AG08395 (cell line): Measurements from ENCODE around the gene ACBD6.

Experiments used
- DNase-seq: peaks from one replicate; pipeline ENCODE4 v3.0.0; 2012; ENCODE audit warnings: mixed read lengths, low spot score

ACBD6 gene

DNA sequence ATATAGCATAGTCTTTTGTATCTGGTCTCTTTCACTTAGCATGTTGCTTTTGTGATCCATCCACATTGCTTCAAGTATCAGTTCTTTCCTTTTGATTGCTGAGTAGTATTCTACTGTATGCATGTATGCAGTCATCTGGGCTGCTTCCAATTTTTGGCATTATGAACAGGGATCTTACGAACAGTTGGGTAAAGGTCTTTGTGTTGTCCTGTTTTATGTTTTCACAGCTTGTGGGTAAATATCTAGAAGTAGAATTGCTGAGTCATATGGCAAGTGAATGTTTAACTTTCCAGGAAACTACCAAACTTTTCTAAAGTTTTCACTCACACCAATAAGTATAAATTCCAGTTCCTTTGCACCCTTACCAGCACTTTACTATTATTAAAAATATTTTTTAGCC, 211.4 kb downstream of the ACBD6 start:
- DNase-seq = no peak

DNA sequence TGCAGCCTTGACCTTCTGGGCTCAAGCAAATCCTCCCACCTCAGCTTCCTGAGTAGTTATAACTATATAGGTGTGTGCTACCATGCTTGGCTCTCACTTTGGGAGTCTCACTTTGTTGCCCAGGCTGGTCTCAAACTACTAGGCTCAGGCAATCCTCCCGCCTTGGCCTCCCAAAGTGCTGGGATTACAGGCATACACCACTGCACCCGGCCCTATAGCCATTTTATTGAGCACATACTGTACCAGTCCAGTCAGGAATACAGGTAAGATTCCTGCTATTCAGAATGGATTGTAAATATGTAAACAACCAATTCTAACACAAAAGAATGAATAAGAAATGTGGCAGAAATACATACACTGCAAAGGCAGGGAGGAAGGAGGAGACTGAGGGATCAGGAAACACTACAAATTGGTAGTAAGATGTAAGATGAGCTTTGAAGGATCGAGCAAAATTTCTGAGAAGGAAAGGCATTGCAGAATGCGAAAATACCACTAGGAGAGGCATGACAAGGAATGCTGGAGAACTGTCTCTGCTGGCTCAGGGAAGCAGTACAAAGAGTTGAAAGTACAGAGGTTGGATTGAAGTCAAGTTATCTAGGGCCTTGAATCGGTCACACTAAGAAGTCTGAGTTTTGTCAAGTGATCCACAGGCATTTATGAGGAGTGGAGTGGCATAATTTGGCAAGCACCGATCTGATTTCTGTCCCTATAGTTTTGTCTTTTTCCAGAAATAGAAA, 211.9 kb downstream of the ACBD6 start:
- DNase-seq = no peak

DNA sequence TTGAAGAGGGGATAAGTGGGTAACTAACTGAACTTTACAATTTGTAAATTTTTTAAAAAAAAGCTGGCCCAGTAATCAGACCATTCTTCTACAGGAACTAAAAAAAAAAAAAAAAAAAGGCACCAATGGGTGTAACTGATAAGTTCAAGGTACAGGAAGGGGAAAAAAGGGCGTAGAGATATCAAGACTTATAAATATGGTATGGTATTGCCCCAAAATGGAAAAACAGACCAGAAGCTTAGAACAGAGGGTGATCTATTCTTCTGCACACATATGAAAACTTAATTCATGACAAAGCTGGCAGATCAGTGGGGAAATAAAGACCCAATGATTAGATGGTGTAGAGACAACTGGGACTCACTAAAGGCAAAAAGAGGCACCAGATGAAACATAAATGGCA, 213.4 kb downstream of the ACBD6 start:
- no peak for DNase-seq

DNA sequence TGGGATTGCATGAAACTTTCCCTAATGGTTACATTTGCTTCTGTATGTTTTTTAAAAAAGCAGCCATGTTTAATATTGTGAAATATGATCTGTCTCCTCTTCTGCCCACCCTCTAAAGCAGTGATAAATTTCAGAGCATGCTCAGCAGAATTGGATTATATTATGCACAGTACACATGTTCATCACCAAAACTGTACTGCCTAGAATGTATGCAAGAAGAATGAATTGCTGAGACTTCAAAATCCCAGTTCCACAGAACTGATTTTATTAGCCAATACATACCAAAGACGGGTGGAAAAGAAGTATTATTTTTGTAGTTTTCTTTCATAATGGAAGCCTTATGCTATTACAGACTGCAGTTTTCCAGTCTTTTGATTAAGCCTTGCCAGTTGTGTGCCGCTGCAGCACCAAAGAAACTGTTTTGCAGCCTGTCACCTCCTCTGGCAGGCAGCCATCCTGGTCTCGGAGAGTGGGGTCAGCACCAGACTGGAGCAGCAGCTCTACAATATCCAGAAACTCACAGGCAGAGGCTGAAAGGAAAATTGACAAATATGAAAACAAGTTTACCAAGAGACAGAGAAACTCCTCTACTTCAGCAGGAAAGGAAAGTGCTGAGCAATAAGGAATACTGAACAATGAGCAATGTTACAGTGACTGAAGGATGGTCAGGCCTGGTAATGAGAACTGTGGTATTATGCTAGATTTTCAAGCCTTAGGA, 214.2 kb downstream of the ACBD6 start:
- DNase-seq = no peak

DNA sequence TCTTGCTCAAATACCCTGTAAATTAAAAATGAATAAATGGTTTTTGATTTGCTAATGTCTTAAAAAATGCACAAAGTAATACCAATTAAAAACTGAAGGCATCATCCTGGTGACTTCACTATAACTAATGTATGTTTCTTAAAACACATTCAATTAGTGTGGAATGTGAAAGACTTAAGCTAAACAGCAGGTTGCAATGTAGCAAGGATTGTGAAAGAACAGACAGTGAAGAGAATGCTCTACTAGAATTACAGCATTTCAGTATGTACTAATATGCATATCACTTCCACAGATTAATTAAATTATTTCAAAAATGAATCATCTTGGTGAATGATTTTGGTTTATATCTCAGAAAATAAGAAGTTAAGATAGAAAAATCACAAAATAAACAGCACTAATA, 216.0 kb downstream of the ACBD6 start:
- no peak for DNase-seq

DNA sequence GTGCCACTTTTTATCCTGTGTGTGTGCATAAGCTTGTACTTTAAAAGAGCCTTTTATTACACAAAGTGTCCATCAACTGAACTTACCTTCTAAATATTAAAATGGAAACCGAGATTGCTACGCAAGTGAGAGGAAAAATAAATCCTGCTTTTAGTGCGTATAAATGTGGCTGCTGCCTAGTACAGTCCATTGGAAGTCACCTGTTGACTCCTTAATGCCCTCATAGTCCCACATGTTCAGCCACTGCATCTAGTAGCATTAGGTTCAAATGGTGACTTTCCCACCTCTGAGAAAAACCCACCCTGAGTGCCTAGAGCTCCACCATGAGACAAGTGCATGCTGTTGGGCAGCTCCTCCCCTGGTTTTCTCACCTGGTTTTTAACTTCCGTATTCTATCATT, 219.3 kb downstream of the ACBD6 start:
- no peak for DNase-seq

DNA sequence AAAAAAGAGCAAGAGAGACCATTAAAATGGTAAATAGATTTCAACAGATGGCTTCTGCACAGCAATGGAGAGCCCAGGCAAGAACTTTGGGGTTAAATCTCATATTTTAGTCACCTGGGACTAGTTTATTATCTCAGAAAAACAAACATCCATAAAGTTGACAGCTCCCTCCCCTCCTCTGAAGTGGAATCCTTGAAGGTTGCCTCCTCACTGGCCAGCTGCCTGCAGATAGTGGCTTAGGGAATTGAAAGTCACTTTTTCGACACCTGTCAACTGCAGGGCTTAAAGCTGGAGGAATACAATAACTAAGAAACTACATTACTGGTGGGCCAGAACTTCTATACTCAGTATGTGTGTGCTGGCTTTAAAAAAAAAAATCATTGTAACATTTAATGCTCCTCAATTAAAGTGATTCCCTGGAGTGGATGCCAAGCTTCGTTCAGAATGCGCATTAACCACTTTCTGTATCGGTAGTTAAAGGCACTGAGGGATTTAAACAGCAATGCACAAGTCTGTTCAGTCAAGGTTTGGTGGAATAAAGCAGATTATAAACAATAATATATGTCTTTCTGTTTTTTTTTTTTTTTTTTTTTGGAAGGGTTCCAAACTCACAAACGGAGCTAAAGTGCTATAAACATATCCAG, 219.9 kb downstream of the ACBD6 start:
- DNase-seq = no peak

DNA sequence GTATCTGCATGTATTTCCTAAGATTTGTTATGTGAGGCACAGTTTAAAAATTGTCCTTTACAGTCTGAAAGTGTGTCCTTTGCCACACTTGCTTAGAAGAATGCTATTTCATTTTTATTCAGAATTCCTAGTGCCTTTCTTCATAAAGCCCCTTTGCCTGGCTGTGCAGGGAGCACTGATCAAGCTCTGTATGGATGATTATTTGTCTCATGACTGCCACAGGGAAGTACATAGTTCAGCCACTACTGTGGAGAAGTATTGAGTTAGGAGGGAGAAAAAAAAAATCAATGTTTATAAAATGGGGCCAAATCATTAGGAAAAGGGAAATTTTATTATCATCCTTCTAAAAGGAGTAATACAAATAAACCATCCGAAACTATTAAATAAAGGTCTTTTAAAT, 220.9 kb downstream of the ACBD6 start:
- no peak for DNase-seq

DNA sequence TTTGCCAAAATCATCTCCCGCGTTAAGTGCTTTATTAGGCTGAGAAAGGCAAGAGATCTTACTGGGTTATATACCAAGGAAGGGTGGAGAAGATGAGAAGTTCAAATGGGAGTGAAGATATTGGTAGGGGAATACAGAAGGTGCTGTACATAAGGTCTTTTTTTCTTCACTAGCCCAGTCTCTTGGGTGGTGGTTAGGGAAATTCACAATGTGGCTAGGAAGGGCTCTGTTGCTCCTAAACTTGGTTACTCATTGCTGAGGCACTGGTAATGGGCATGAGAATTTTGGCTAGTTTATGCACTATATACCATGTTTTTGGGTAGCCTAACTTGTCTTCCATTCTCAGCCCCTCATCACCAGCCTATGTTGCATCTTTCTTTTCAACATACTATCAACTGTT, 221.8 kb downstream of the ACBD6 start:
- no peak for DNase-seq

DNA sequence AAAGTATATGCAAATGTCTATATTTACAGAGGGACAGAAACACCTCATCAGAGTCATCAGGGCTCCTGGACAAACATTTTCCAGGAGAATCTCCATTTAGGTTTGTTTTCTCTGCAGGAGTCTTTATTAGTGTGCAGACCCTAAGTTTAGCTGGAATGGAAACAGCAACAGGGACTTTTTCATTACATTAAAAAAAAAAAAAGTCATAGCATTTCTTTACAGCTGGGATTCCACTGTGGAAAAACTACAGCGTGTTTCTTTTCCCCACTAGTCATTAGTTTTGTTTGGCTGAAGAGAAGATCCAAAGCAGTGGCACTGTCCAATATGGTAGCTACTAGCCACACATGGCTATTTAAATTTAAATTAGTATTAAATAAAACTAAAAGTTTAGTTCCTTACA, 222.7 kb downstream of the ACBD6 start:
- no peak for DNase-seq

DNA sequence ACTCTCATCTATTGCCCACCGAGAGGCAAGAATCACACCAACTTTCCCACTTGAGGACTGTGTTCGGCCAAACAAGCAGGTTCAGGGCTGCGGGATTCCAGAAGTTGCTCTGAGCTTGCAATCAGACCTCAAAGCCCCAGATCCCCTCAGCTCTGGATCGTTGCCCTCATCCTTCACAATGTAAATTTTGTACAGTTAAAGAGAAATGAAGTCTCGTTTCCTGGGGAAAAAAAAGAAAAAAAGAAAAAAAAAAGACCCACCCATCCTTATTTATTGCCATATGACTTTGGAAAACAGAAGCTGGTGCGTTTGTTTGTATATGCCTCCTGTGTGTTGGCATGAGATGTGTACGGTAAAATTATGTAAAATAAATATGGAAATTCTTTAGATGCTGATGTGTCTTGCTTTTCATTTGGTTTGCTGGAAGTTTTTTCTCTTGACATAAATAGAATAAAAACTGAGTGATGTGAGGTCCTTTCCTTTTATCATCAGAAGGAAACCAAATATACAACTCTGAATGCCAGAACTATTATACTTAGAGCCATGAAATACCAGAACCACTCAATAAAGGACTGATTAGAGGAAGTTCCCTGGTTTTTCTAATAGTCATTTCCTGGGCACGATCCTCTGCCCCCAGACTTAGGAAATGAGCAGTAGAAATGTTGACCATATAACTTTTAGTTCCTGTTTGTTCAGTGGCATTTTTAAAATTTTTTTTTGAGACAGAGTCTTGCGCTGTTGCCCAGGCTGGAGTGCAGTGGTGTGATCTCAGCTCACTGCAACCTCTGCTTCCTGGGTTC, 223.6 kb downstream of the ACBD6 start:
- DNase-seq = no peak

DNA sequence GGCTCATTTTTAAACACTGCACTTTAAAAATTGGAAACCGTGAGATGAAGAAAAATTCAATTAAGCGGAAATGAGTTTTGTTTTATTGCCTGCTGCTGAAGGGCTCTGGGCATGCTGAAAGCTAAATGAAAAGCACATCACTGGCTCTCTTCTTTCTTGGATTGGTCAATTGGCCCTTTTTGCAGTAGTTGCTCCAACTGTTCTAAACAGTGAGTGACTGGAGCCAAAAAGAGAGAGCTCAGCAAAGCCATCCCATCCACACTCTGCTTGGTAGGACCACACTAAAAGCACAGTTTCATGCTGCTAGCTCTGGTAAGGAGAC, 224.2 kb downstream of the ACBD6 start:
- no peak for DNase-seq

DNA sequence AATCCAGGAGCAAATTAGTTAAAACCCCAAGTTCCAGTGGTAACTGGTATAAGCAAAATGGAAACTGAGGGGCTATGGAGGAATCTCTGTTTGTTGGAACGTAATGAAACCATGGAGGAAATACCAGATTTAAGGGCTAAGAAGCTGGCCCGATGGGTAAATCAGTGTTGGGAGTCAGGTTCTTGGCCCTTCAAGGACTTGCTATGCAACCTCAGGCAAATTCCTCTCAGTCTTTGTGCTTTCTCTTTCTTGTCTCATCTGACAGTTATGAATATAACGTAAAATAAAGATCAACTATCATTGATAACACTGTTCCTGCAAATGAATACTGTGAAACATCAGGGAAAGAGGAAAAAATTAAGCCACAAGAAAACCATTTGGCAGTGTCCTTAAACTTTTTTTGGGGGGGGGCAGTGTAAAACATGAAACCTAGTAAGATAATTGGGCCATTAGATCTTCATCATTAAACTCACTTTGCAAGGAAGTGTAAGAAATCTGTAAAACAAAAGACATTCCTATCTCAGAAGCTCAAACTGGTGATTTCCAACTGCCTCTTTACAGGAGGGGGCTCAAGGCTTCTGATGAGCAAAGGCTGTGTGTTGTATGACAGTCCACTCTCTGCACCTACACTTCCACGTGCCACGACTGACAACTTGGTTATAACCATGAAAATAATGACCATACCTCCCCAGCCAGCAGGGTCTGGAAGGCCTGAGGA, 224.7 kb downstream of the ACBD6 start:
- no peak for DNase-seq

DNA sequence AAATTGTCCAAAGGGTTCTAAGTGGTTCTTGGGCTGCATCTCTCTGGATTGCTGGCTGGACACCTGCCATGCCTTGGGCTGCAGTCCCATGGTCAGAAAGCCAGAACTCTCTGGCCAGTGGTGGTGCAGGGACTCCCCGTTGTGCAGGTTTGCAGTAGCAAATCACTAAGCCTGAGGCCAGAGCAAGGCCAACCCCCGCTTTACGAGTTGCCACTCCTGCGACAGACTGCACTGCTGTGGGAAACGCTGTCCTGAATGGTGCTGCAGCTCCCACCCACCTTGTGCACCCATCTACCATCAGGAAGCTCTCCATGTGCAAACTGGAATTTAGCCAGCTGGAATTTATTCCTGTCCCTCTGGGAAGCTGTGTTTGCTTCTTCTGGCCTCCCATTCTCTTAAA, 226.7 kb downstream of the ACBD6 start:
- DNase-seq = no peak

DNA sequence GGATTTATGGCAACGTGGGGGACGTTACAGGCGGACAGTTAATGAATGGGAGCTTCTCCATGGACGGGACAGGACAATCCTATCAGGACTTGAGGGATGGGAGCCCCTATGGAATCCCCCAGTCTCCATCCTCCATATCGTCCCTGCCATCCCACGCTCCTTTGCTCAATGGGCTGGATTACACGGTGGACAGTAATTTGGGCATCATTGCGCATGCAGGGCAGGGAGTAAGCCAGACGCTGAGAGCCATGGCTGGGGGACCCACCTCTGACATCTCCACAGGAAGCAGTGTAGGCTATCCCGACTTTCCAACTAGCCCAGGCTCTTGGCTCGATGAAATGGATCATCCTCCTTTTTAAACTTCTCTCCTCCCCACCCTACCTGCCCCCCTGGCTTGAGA, 228.2 kb downstream of the ACBD6 start:
- DNase-seq = no peak

DNA sequence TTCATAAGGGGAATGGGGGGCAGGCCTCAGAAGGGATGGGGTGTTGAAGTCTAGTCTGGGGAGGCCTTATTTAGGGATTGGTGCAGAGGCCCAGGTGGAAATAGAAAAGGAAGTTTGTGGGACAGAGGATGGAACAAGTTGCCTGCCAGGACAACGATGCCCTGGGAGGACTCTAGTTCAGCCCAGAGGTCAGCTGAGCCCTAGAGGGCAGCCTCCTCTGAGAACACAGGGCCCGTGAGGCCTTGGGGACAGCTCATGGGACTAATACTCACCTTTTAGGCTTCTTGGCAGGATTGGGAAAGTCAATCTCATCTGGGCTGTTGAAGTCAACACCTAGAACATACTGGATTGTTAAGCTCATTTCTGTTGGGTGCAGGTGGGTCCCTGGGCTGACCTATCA, 229.3 kb downstream of the ACBD6 start:
- no peak for DNase-seq

DNA sequence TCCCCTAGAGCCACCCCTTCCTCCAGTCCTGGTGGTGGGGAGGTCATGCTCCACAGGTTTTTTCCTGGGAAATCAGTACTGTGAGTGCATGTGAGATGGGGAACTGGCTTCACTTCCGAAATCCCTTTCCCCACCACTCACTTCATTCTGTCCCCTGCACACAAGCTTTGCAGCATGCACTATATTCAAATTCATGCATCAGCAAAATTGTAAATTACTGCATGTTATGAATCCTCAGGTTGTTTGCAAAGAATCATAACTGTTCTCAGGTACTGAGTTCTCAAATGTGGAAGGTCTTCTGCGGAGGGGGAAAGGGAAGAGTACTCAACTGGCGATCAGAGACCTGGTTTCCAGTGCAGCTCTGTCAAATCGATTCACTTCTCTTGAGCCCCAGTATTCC, 230.0 kb downstream of the ACBD6 start:
- no peak for DNase-seq

DNA sequence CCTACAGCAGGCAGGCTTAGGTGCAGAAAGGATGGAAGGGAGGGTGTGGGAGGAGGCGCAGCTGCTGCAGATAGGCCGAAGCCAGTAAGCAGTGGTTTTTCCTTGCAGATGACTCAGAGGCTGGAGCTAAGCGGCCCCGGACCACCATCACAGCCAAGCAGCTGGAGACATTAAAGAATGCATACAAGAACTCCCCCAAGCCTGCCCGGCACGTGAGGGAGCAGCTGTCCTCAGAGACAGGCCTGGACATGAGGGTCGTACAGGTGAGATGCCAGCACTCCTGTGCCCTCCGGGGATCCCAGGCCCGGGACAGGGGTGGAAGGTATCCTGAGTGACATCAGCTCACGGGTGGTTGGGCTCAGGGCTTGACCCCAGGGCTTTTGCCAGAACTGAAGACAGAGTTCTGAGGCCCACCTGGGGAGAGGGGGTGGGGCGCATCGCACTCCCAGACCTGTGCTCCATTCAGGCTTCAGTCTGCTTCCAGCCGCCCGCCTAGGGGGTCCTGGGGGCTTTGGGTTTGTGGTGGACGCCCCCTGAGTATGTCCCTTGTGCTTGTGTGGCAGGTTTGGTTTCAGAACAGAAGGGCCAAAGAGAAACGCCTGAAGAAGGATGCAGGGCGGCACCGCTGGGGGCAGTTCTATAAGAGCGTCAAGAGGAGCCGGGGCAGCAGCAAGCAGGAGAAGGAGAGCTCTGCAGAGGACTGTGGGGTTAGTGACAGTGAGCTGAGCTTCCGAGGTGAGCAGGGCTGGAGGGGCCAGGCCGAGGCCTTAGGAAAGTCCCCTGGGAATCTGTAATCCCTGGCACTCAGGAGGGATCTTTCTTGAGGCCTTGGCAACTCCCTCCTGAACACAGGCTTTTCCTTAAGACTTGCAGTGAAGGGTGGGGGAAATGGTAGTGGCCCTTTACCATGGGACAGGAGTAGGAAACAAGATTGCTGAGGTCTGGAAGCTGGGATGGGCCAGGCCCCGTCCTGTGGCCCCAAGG, 230.8 kb downstream of the ACBD6 start:
- no peak for DNase-seq

DNA sequence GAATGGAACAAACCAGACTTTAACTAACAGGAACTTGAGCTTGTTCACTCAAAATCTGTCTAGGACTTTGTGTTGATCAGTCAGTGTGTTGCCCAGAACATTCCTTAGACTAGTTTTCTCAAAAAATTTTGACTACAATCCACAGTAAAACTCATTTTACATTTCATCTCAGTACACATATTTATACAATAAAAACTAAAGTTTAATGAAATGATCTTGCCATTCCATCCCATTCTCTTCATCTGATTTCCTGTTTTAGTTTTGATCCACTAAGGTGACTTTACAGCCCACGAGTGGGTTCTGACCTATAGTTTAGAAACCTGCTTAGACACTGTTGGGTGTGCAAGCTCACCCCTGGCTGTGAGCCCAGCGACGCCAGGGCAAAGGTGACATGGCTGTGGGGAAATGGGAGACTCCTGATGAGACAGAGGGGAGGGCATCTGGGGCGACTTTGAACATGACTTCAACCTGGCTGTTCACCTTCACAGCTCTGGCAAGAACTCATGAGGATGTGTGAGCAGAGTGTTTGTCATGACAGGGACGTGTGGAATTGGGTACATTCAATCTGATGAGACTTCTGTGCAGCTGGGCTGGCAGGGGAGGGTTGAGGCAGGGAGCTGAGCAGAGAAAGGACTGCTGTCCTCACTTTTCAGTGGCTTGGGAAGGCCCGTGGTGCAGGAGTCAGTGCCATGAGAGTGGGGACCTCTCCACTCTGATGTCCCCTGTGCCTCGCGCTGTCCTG, 231.7 kb downstream of the ACBD6 start:
- no peak for DNase-seq
